HEK293 (cell line): ENCODE results near the gene RAD17.

Experiments
- BCL11A ChIP-seq: fragments of 450-650 bp; formaldehyde crosslinking; IDR thresholded peaks from 2 replicates; pipeline ENCODE4 v1.5.1; 2016; ENCODE audit warnings: low read depth, missing biosample characterization, missing genetic modification characterization
- HOXA7 ChIP-seq: sonication (generic); formaldehyde crosslinking; IDR thresholded peaks from 2 replicates; pipeline ENCODE4 v1.8.1; 2022; ENCODE audit warnings: missing genetic modification reagents, borderline replicate concordance
- HOXC10 ChIP-seq: sonication (generic); formaldehyde crosslinking; IDR thresholded peaks from 2 replicates; pipeline ENCODE4 v1.8.1; 2023; ENCODE audit warnings: mild to moderate bottlenecking, missing genetic modification reagents
- KLF7 ChIP-seq: fragments of 450-650 bp; formaldehyde crosslinking; IDR thresholded peaks from 2 replicates; pipeline ENCODE4 v1.5.1; 2016; ENCODE audit warnings: missing biosample characterization, missing genetic modification characterization, borderline replicate concordance
- KLF9 ChIP-seq: fragments of 450-650 bp; formaldehyde crosslinking; IDR thresholded peaks from 2 replicates; pipeline ENCODE4 v1.5.1; 2016; ENCODE audit warnings: missing biosample characterization, missing genetic modification characterization, low read depth
- MZF1 ChIP-seq: fragments of 450-650 bp; formaldehyde crosslinking; IDR thresholded peaks from 2 replicates; pipeline ENCODE4 v1.5.1; 2017; ENCODE audit warnings: missing biosample characterization, missing genetic modification characterization, borderline replicate concordance
- REPIN1 ChIP-seq: fragments of 450-650 bp; formaldehyde crosslinking; IDR thresholded peaks from 2 replicates; pipeline ENCODE4 v1.5.1; 2017; ENCODE audit warnings: missing biosample characterization, missing genetic modification characterization, low read depth
- TCF7L2 ChIP-seq: IDR thresholded peaks from 2 replicates; pipeline ENCODE4 v1.6.1; 2011; ENCODE audit warnings: low read depth, mild to moderate bottlenecking, inconsistent platforms, low read length, moderate library complexity, borderline replicate concordance
- ZBTB1 ChIP-seq: fragments of 450-650 bp; formaldehyde crosslinking; IDR thresholded peaks from 2 replicates; pipeline ENCODE4 v1.5.1; 2016; ENCODE audit warnings: missing biosample characterization, missing genetic modification characterization
- ZBTB48 ChIP-seq: fragments of 450-650 bp; formaldehyde crosslinking; IDR thresholded peaks from 2 replicates; pipeline ENCODE4 v1.5.1; 2016; ENCODE audit warnings: missing biosample characterization, missing genetic modification characterization
- ZIC2 ChIP-seq: fragments of 450-650 bp; formaldehyde crosslinking; IDR thresholded peaks from 2 replicates; pipeline ENCODE4 v1.5.1; 2016; ENCODE audit warnings: missing biosample characterization, missing genetic modification characterization
- ZNF146 ChIP-seq: fragments of 450-650 bp; formaldehyde crosslinking; IDR thresholded peaks from 2 replicates; pipeline ENCODE4 v1.5.1; 2016; ENCODE audit warnings: missing biosample characterization, missing genetic modification characterization
- ZNF175 ChIP-seq: fragments of 450-650 bp; formaldehyde crosslinking; IDR thresholded peaks from 2 replicates; pipeline ENCODE4 v1.5.1; 2016; ENCODE audit warnings: missing biosample characterization, missing genetic modification characterization
- ZNF24 ChIP-seq: fragments of 450-650 bp; formaldehyde crosslinking; IDR thresholded peaks from 2 replicates; pipeline ENCODE4 v1.5.1; 2016; ENCODE audit warnings: missing biosample characterization, missing genetic modification characterization
- ZNF549 ChIP-seq: fragments of 450-650 bp; IDR thresholded peaks from 2 replicates; pipeline ENCODE4 v1.5.1; 2018; ENCODE audit warnings: missing biosample characterization, missing genetic modification characterization, mild to moderate bottlenecking, inconsistent platforms, moderate library complexity
- ZNF623 ChIP-seq: fragments of 450-650 bp; formaldehyde crosslinking; IDR thresholded peaks from 2 replicates; pipeline ENCODE4 v1.5.1; 2016; ENCODE audit warnings: missing biosample characterization, missing genetic modification characterization
- ZNF707 ChIP-seq: fragments of 450-650 bp; formaldehyde crosslinking; IDR thresholded peaks from 2 replicates; pipeline ENCODE4 v1.5.1; 2016; ENCODE audit warnings: missing biosample characterization, missing genetic modification characterization
- ZNF747 ChIP-seq: fragments of 450-650 bp; formaldehyde crosslinking; IDR thresholded peaks from 2 replicates; pipeline ENCODE4 v1.5.1; 2016; ENCODE audit warnings: missing biosample characterization, missing genetic modification characterization
- ZNF792 ChIP-seq: fragments of 450-650 bp; formaldehyde crosslinking; IDR thresholded peaks from 2 replicates; pipeline ENCODE4 v1.5.1; 2016; ENCODE audit warnings: missing biosample characterization, missing genetic modification characterization
- ZNF830 ChIP-seq: fragments of 450-650 bp; IDR thresholded peaks from 2 replicates; pipeline ENCODE4 v1.5.0; 2018; ENCODE audit warnings: missing biosample characterization, missing genetic modification characterization, low read depth, mild to moderate bottlenecking, moderate library complexity
- TF ChIP-seq, protein P1 (sequence below): fragments of 450-650 bp; formaldehyde crosslinking; IDR thresholded peaks from 2 replicates; pipeline ENCODE4 v1.5.1; 2017; ENCODE audit warnings: missing biosample characterization, missing genetic modification characterization
- TF ChIP-seq, protein P2 (sequence below): fragments of 450-650 bp; formaldehyde crosslinking; IDR thresholded peaks from 2 replicates; pipeline ENCODE4 v1.5.1; 2017; ENCODE audit warnings: missing biosample characterization, missing genetic modification characterization
- TF ChIP-seq, protein P3 (sequence below): fragments of 450-650 bp; formaldehyde crosslinking; IDR thresholded peaks from 2 replicates; pipeline ENCODE4 v1.5.1; 2016; ENCODE audit warnings: missing biosample characterization, missing genetic modification characterization, borderline replicate concordance
- TF ChIP-seq, protein P4 (sequence below): fragments of 450-650 bp; formaldehyde crosslinking; IDR thresholded peaks from 2 replicates; pipeline ENCODE4 v1.5.1; 2016; ENCODE audit warnings: missing biosample characterization, missing genetic modification characterization
- TF ChIP-seq, protein P5 (sequence below): fragments of 450-650 bp; formaldehyde crosslinking; IDR thresholded peaks from 2 replicates; pipeline ENCODE4 v1.5.1; 2016; ENCODE audit warnings: missing biosample characterization, missing genetic modification characterization
- TF ChIP-seq, protein P6 (sequence below): fragments of 450-650 bp; formaldehyde crosslinking; IDR thresholded peaks from 2 replicates; pipeline ENCODE4 v1.5.1; 2016; ENCODE audit warnings: missing biosample characterization, missing genetic modification characterization
- TF ChIP-seq, protein P7 (sequence below): fragments of 450-650 bp; formaldehyde crosslinking; IDR thresholded peaks from 2 replicates; pipeline ENCODE4 v1.5.1; 2017; ENCODE audit warnings: missing biosample characterization, mild to moderate bottlenecking, missing genetic modification characterization, moderate library complexity

The RAD17 gene

DNA sequence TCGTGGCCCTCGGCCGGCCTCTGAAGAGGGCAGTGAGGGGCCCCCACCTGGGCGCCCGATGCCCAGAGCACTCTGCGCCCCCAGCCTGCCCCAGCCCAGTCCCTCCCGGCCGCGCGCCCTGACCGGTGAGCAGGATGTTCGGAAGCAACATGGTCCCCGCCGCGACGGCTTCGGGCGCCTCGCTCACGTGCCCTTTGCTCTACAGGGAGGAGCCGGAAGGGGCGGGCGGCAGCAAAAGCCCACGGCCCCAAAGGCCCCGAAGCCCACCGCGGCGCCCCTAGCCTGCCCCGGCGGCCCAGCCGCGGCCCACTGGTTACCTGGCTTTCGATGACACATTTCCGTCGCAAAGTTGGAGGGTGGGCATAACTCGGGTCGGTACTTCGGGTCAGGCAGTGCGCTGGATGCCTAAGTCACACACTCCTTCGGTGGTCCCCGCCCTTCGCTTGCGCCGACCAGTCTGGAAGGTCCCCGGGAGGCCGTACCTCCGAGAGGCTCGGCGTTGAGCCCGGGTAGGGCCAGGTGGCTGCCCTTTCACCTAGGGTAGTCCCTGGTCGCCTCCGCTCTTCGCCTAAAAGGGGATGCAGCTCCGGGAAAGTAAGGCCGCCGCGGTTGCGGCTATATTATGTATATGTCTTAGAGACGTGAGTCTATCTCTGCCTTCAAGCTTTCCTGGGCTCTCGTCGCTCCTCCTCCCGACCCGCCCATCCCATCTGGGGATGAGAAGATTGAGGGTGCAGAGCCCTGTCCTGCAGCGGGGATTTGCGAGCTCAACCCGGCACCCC lies at the start of gene RAD17, which contains the start of the genes AK6 and TAF9 (continued):
- TF ChIP-seq TCF7L2: no peak
- no peak for TF ChIP-seq HOXA7
- 0 out of 2 replicates have a peak, but pooled peaks have one; percentile 34 for TF ChIP-seq BCL11A (tag by site-specific recombination)
- TF ChIP-seq KLF9 (tag by site-specific recombination): peak; percentile 83
- TF ChIP-seq, protein P1, sequence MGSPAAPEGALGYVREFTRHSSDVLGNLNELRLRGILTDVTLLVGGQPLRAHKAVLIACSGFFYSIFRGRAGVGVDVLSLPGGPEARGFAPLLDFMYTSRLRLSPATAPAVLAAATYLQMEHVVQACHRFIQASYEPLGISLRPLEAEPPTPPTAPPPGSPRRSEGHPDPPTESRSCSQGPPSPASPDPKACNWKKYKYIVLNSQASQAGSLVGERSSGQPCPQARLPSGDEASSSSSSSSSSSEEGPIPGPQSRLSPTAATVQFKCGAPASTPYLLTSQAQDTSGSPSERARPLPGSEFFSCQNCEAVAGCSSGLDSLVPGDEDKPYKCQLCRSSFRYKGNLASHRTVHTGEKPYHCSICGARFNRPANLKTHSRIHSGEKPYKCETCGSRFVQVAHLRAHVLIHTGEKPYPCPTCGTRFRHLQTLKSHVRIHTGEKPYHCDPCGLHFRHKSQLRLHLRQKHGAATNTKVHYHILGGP: no peak; the same call in 1 of the 2 replicates
- TF ChIP-seq ZNF146 (tag by site-specific recombination): no peak; the same call in 1 of the 2 replicates
- TF ChIP-seq, protein P2, sequence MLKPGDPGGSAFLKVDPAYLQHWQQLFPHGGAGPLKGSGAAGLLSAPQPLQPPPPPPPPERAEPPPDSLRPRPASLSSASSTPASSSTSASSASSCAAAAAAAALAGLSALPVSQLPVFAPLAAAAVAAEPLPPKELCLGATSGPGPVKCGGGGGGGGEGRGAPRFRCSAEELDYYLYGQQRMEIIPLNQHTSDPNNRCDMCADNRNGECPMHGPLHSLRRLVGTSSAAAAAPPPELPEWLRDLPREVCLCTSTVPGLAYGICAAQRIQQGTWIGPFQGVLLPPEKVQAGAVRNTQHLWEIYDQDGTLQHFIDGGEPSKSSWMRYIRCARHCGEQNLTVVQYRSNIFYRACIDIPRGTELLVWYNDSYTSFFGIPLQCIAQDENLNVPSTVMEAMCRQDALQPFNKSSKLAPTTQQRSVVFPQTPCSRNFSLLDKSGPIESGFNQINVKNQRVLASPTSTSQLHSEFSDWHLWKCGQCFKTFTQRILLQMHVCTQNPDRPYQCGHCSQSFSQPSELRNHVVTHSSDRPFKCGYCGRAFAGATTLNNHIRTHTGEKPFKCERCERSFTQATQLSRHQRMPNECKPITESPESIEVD (tag by site-specific recombination): no peak
- TF ChIP-seq MZF1 (tag by site-specific recombination): 0 out of 2 replicates have a peak, but pooled peaks have one; percentile 20
- TF ChIP-seq, protein P3, sequence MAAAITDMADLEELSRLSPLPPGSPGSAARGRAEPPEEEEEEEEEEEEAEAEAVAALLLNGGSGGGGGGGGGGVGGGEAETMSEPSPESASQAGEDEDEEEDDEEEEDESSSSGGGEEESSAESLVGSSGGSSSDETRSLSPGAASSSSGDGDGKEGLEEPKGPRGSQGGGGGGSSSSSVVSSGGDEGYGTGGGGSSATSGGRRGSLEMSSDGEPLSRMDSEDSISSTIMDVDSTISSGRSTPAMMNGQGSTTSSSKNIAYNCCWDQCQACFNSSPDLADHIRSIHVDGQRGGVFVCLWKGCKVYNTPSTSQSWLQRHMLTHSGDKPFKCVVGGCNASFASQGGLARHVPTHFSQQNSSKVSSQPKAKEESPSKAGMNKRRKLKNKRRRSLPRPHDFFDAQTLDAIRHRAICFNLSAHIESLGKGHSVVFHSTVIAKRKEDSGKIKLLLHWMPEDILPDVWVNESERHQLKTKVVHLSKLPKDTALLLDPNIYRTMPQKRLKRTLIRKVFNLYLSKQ (tag by site-specific recombination): no peak
- TF ChIP-seq ZBTB48 (tag by site-specific recombination): peak; percentile 73; the same call in 1 of the 2 replicates
- TF ChIP-seq ZNF792: no peak
- TF ChIP-seq ZNF747 (tag by site-specific recombination): no peak
- TF ChIP-seq ZIC2: peak; percentile 89
- TF ChIP-seq ZBTB1 (tag by site-specific recombination): no peak
- TF ChIP-seq, protein P4, sequence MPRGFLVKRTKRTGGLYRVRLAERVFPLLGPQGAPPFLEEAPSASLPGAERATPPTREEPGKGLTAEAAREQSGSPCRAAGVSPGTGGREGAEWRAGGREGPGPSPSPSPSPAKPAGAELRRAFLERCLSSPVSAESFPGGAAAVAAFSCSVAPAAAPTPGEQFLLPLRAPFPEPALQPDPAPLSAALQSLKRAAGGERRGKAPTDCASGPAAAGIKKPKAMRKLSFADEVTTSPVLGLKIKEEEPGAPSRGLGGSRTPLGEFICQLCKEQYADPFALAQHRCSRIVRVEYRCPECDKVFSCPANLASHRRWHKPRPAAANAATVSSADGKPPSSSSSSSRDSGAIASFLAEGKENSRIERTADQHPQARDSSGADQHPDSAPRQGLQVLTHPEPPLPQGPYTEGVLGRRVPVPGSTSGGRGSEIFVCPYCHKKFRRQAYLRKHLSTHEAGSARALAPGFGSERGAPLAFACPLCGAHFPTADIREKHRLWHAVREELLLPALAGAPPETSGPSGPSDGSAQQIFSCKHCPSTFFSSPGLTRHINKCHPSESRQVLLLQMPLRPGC (tag by site-specific recombination): peak; percentile 79
- TF ChIP-seq ZNF24: peak; percentile 85
- TF ChIP-seq HOXC10: no peak
- TF ChIP-seq, protein P5, sequence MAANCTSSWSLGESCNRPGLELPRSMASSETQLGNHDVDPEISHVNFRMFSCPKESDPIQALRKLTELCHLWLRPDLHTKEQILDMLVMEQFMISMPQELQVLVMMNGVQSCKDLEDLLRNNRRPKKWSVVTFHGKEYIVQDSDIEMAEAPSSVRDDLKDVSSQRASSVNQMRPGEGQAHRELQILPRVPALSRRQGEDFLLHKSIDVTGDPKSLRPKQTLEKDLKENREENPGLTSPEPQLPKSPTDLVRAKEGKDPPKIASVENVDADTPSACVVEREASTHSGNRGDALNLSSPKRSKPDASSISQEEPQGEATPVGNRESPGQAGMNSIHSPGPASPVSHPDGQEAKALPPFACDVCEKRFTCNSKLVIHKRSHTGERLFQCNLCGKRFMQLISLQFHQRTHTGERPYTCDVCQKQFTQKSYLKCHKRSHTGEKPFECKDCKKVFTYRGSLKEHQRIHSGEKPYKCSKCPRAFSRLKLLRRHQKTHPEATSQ (tag by site-specific recombination): no peak
- TF ChIP-seq, protein P6, sequence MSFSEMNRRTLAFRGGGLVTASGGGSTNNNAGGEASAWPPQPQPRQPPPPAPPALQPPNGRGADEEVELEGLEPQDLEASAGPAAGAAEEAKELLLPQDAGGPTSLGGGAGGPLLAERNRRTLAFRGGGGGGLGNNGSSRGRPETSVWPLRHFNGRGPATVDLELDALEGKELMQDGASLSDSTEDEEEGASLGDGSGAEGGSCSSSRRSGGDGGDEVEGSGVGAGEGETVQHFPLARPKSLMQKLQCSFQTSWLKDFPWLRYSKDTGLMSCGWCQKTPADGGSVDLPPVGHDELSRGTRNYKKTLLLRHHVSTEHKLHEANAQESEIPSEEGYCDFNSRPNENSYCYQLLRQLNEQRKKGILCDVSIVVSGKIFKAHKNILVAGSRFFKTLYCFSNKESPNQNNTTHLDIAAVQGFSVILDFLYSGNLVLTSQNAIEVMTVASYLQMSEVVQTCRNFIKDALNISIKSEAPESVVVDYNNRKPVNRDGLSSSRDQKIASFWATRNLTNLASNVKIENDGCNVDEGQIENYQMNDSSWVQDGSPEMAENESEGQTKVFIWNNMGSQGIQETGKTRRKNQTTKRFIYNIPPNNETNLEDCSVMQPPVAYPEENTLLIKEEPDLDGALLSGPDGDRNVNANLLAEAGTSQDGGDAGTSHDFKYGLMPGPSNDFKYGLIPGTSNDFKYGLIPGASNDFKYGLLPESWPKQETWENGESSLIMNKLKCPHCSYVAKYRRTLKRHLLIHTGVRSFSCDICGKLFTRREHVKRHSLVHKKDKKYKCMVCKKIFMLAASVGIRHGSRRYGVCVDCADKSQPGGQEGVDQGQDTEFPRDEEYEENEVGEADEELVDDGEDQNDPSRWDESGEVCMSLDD: peak; percentile 28; the same call in 1 of the 2 replicates
- 0 out of 2 replicates have a peak, but pooled peaks have one; percentile 43 for TF ChIP-seq ZNF623 (tag by site-specific recombination)
- TF ChIP-seq ZNF549 (tag by site-specific recombination): no peak
- no peak for TF ChIP-seq ZNF707
- 0 out of 2 replicates have a peak, but pooled peaks have one; percentile 13 for TF ChIP-seq REPIN1 (tag by site-specific recombination)
- TF ChIP-seq KLF7: peak; percentile 99
- no peak for TF ChIP-seq ZNF175 (tag by site-specific recombination)
- TF ChIP-seq, protein P7, sequence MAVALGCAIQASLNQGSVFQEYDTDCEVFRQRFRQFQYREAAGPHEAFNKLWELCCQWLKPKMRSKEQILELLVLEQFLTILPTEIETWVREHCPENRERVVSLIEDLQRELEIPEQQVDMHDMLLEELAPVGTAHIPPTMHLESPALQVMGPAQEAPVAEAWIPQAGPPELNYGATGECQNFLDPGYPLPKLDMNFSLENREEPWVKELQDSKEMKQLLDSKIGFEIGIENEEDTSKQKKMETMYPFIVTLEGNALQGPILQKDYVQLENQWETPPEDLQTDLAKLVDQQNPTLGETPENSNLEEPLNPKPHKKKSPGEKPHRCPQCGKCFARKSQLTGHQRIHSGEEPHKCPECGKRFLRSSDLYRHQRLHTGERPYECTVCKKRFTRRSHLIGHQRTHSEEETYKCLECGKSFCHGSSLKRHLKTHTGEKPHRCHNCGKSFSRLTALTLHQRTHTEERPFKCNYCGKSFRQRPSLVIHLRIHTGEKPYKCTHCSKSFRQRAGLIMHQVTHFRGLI (tag by site-specific recombination): peak; percentile 74
- no peak for TF ChIP-seq ZNF830
